DMS153 (cell line): ENCODE measurements around the gene LILRB1.
"Not testable (repeated sequence)": the region's sequence is repeated elsewhere in the genome, so short reads cannot be mapped to it uniquely, and the experiment has no call there.

Experiments
- DNase-seq: peaks from one replicate; lab custom pipeline; 2025; lab: John Stamatoyannopoulos, UW

Gene LILRB1

GRCh38 chr19:54661846-54662481, 31.7 kb downstream of the LILRB1 start:
- no peak for DNase-seq

- DNase-seq, result no peak
Measured at GRCh38 chr19:54662730-54663129, 32.4 kb downstream of the LILRB1 start, which contains the start of gene LILRB4. LILRB4 (plus strand) TSS chr19:54662985; CDS start chr19:54663034, 49 bp downstream.

- DNase-seq, result no peak
Measured at GRCh38 chr19:54665530-54665929, 35.2 kb downstream of the LILRB1 start.

DNA sequence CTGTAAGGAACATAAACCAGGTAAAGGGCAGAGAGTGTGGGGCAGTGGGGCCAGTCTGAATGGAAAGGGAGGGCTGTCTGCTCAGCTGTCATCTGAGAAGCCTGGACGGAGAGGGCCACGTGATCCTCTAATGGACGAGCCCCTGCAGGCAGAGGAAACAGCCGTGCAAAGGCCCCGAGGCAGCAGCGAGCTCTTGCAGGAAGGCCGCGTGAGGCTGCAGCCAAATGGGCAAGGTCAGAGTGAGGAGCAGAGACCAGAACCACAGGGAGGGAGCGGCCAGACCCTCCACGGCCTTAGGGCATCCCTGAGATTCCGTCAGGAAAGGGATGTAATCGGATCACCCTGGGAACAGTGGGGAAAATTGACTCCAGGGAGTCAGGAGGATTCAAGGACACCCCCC, 36.9 kb downstream of the LILRB1 start:
- no peak for DNase-seq

GRCh38 chr19:54668353-54668752, 38.1 kb downstream of the LILRB1 start:
- no peak for DNase-seq

DNA sequence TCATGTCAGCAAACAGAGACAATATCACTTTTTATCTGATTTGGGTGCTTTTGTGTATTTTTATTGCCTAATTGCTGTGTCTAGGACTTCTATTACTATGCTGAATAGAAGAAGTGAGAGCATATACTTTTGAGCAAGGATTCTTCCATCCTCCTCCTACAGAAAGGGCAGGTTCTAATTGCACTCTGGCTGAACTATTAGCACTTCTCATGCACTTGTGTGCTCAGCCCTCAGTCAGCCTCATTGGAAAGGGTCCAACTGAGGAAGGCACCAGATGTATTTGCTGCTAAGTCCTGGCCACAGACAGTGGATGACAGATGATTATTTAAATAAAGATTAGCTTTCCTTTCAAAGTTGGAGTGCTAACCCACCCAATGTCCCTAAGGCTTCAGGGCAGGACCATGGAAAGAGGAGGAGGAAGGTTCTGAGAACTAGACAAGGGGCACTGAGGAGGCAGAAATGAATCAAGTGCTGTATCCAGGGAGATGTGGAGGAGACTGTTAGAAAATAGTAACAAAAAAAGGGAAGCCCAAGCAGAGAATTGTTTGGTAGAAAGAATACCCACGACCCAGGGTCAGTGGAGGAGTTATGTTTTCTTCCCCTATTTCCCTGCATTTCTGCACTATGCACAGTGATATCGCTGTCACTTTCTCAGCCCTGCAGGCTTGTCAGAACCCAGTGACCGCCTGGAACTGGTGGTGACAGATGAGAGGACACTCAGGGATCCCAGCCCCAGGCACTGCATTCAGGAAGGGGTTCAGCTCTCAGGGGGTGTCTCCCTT, 40.5 kb downstream of the LILRB1 start:
- no peak for DNase-seq

DNA sequence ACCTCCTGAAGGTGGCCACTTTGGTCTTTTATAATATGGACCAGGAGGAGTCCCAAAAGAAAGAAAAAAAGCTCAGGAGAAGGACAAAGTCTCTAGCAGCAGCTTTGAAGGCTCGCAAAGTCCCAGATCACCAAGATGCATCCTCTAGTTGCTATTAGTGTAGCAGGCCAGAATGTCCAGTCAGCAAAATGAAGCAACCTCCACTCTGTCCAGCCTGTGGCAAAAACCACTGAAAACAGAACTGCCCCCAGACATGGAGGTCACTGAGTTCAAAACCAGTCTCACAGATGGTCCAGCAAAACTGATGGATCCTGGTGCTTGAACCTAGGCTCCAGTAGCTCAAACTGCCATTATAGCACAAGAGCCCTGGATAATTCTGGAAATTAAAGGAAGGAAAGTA, 42.9 kb downstream of the LILRB1 start:
- DNase-seq, result no peak

GRCh38 chr19:54674021-54674617, 43.8 kb downstream of the LILRB1 start:
- DNase-seq, result no peak

DNA sequence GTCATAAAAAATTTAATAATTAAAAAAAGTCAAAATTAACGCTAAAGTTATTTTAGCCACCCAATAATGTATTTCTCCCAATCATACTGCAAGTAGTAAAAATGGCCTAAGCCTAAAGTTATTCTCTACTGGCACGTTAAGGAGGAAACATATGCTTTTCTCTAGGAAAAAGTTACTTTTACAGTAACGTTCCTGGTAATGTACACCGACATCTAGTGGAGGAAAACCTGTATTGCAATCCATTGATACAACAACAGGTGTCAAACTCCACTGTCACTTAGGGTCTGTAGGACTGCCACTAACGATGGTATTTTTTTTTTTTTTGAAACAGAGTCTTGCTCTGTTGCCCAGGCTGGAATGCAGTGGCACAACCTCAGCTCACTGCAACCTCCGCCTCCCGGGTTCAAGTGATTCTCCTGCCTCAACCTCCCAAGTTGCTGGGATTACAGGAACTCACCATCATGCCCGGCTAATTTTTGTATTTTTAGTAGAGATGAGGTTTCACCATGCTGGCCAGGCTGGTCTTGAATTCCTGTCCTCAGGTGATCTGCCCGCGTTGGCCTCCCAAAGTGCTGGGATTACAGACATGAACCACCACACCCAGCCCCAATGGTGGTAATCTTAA, 46.0 kb downstream of the LILRB1 start:
- DNase-seq, result peak; percentile 24

GRCh38 chr19:54677217-54677616, 46.9 kb downstream of the LILRB1 start:
- DNase-seq, result no peak

GRCh38 chr19:54681596-54681995, 51.3 kb downstream of the LILRB1 start:
- not testable (repeated sequence) for DNase-seq

DNA sequence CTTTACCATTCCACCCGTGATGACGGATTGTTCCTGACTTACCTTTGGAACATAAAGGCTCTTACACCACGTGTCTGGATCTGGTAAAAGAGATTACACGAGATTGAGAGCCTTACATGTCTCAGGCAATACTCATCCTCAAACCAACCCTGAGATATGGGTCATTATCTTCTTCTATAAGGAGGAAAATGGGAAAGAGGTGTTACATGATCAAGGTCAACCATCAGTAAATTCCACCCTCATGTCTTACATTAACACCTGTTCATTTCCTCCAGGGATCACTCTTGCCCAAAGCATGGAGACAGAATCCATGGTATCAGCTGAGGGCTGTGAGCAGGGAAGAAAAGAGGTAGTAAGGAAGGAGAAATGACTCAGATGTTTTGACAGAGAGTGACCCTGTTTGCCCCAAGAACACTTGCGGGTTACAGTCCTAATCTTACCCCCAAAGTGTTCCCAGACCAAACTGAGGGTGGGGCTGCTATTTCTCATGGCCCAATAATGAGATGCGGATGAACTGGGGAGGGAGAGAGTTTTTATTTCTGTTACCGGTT, 52.1 kb downstream of the LILRB1 start:
- DNase-seq, result no peak

DNA sequence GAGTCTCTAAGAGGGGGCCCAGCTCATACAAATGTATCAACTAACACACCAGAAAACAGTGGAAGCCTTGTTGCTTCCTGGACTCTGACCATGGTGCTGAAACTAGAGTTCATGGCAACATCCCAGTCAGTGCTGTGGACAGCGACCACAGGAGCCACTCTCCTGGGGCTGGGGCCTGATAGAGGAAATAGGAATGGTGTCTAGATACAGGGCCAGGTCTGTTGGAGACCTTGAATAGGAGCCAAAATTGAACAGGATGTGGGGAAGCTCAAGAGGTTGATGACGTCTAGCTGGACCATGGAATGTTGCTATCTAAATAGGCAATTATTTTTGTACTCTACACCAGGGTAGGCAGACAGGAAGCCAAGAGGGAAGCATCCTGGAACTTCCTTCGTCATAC, 54.2 kb downstream of the LILRB1 start:
- DNase-seq, result peak; percentile 37
